Endothelial cell of umbilical vein (primary cell): Measurements from ENCODE around the gene ADARB1. TPM values are rescaled to one million over a fixed set of nuclear protein-coding genes. Genes with fewer than 3 reads are reported as not detected.

Source experiments
- BruUV-seq: library from RNA; stranded (reverse); fragments of 400-500 nt; replicated peaks from 2 replicates; lab custom pipeline; 2021; lab: Mats Ljungman, UMichigan
- CTCF ChIA-PET: fragments of 300-600, 350-600 bp; sonication (Branson Sonifier 250); formaldehyde crosslinking; loops from one replicate; lab custom pipeline; 2021; ENCODE audit warnings: antibody characterized with exemption, inconsistent platforms; lab: Charles Lee
- POLR2A ChIA-PET: fragments of 300-600, 350-600 bp; sonication (Branson Sonifier 250); formaldehyde crosslinking; loops from one replicate; lab custom pipeline; 2021; ENCODE audit warnings: antibody characterized with exemption, inconsistent platforms; lab: Charles Lee
- DNase-seq: peaks from one replicate; pipeline ENCODE4 v3.0.0-alpha.2; 2011; ENCODE audit warnings: low read depth, low spot score
- FAIRE-seq: peaks from 2 replicates; lab custom pipeline; 2011; peaks lifted over from hg19 to GRCh38; lab: Jason Lieb, UNC
- H2AFZ ChIP-seq: 2 replicates; pipeline ENCODE4 v1.6.0; 2012; ENCODE audit warnings: low read depth, low read length, control low read depth, inconsistent platforms
- H3K27ac ChIP-seq: 2 replicates; pipeline ENCODE4 v1.5.1; 2011; ENCODE audit warnings: low read depth, mild to moderate bottlenecking, control low read depth, low read length, moderate library complexity; ENCODE audit not compliant: insufficient read depth
- H3K27me3 ChIP-seq, 2 experiments: 2 replicates each; pipeline versions ENCODE4 v1.6.0 to v1.6.1; 2011; ENCODE audit warnings: low read length in 2 of 2, mixed read lengths in 1 of 2; ENCODE audit not compliant: control insufficient read depth in 2 of 2, insufficient read depth in 2 of 2
- H3K36me3 ChIP-seq, 2 experiments: 2 replicates in 1 of 2; 3 replicates in 1 of 2; pipeline ENCODE4 v1.5.1; 2011; ENCODE audit warnings: low read length in 2 of 2, mild to moderate bottlenecking in 1 of 2, moderate library complexity in 1 of 2; ENCODE audit not compliant: control insufficient read depth in 2 of 2, insufficient read depth in 2 of 2; ENCODE audit errors: extremely low read depth in 1 of 2
- H3K4me1 ChIP-seq: 3 replicates; pipeline ENCODE4 v1.5.1; 2011; ENCODE audit warnings: mild to moderate bottlenecking, low read length; ENCODE audit not compliant: control insufficient read depth, insufficient read depth; ENCODE audit errors: extremely low read depth
- H3K4me2 ChIP-seq: 2 replicates; pipeline ENCODE4 v1.6.1; 2011; ENCODE audit warnings: low read length, control low read depth, mixed read lengths; ENCODE audit not compliant: insufficient read depth
- H3K4me3 ChIP-seq, 3 experiments: fragments of 200-600 bp in 1 of 3; sonication (generic), shearing (Covaris generic) in 1 of 3; replicated peaks in 1 of 3; 2 replicates each; pipeline ENCODE4 v1.5.1; 2011 to 2016; ENCODE audit warnings: control low read depth in 3 of 3, low read length in 3 of 3, mild to moderate bottlenecking in 2 of 3, inconsistent platforms in 1 of 3, low read depth in 1 of 3, moderate library complexity in 1 of 3; ENCODE audit not compliant: insufficient read depth in 1 of 3
- H3K79me2 ChIP-seq: 2 replicates; pipeline ENCODE4 v1.6.0; 2012; ENCODE audit warnings: low read length, inconsistent platforms; ENCODE audit not compliant: control insufficient read depth, insufficient read depth
- H3K9ac ChIP-seq: replicated peaks from 2 replicates; pipeline ENCODE3; 2011; ENCODE audit warnings: low read length, control low read depth; ENCODE audit not compliant: insufficient read depth; ENCODE audit errors: extremely low read depth
- H3K9me1 ChIP-seq: replicated peaks from 3 replicates; pipeline ENCODE4 v1.6.0; 2011; ENCODE audit warnings: mild to moderate bottlenecking, low read length; ENCODE audit not compliant: control insufficient read depth, insufficient read depth; ENCODE audit errors: extremely low read depth
- H3K9me3 ChIP-seq: replicated peaks from 2 replicates; pipeline ENCODE4 v1.5.1; 2012; ENCODE audit warnings: low read length, inconsistent platforms; ENCODE audit not compliant: control insufficient read depth, insufficient read depth
- H4K20me1 ChIP-seq: replicated peaks from 2 replicates; pipeline ENCODE3; 2011; ENCODE audit warnings: mild to moderate bottlenecking, low read length; ENCODE audit not compliant: control insufficient read depth, insufficient read depth; ENCODE audit errors: extremely low read depth
- EZH2 ChIP-seq: IDR thresholded peaks from 2 replicates; pipeline ENCODE4 v1.6.1; 2012; ENCODE audit warnings: borderline replicate concordance, low read depth, mild to moderate bottlenecking, moderate library complexity, low read length, inconsistent platforms; ENCODE audit not compliant: severe bottlenecking
- FOS ChIP-seq: IDR thresholded peaks from 2 replicates; pipeline ENCODE4 v1.6.1; 2011; ENCODE audit warnings: mild to moderate bottlenecking, low read length, moderate library complexity, borderline replicate concordance; ENCODE audit not compliant: insufficient read depth
- GATA2 ChIP-seq: IDR thresholded peaks from 2 replicates; pipeline ENCODE4 v1.7.0; 2011; ENCODE audit warnings: low read depth, mild to moderate bottlenecking, moderate library complexity, mixed read lengths, low read length; ENCODE audit not compliant: insufficient read length, insufficient read depth
- JUN ChIP-seq: IDR thresholded peaks from 2 replicates; pipeline ENCODE4 v1.6.1; 2011; ENCODE audit warnings: borderline replicate concordance, low read depth; ENCODE audit not compliant: insufficient read length, insufficient read depth
- MAX ChIP-seq: IDR thresholded peaks from 2 replicates; pipeline ENCODE4 v1.6.1; 2011; ENCODE audit not compliant: insufficient read depth, insufficient read length
- MYC ChIP-seq: IDR thresholded peaks from one replicate; pipeline ENCODE4 v1.6.1; 2011; ENCODE audit warnings: mild to moderate bottlenecking, low read depth, low read length
- POLR2A ChIP-seq: IDR thresholded peaks from 2 replicates; pipeline ENCODE4 v1.6.1; 2012; ENCODE audit warnings: low read depth, mild to moderate bottlenecking, control low read depth, low read length
- POLR2AphosphoS5 ChIP-seq: IDR thresholded peaks from 2 replicates; pipeline ENCODE4 v1.6.1; 2012; ENCODE audit warnings: low read depth, mild to moderate bottlenecking, control low read depth, low read length, moderate library complexity; ENCODE audit not compliant: insufficient read depth
- dilution Hi-C: fragments of 300-500 bp; cut with MboI; formaldehyde crosslinking; loops from one replicate; pipeline ENCODE4 v1.15.0; 2019; ENCODE audit warnings: low sequenced_read_pairs; ENCODE audit not compliant: extremely low pct_ligation_motif_present
- intact Hi-C: fragments of 100-400 bp; cut with micrococcal nuclease; formaldehyde crosslinking; loops from one replicate; pipeline ENCODE4 v1.10.0; 2022
- polyA plus RNA-seq, 4 experiments: library from polyadenylated mRNA; depleted of rRNA in 3 of 4; stranded (reverse) in 3 of 4; unstranded in 1 of 4; fragments of >200 nt; gene quantifications; 2 replicates each; pipeline versions ENCODE4 v1.2.1 to v1.2.3, GENCODE V29; 2011 to 2012; ENCODE audit warnings: missing spikeins in 1 of 4
- total RNA-seq: library from RNA; stranded (reverse); gene quantifications from 2 replicates; pipeline ENCODE4 v1.2.3, GENCODE V29; 2021
- TF ChIP-seq, protein P1 (sequence below), 2 donors: IDR thresholded peaks; 1 replicate in 1 of 2; 2 replicates in 1 of 2; pipeline ENCODE4 v1.5.1; 2011; ENCODE audit warnings: low read length in 2 of 2, mild to moderate bottlenecking in 2 of 2, moderate library complexity in 2 of 2, control low read depth in 1 of 2, inconsistent platforms in 1 of 2, low read depth in 1 of 2; ENCODE audit not compliant: insufficient read depth in 1 of 2; ENCODE audit errors: extremely low read depth in 1 of 2

ADARB1 gene
- total and polyA plus RNA-seq, 2 donors (not counting 3 experiments of a cell fraction or from before 2014, with no cell fraction given), result 32.5 to 54.3 TPM

DNA sequence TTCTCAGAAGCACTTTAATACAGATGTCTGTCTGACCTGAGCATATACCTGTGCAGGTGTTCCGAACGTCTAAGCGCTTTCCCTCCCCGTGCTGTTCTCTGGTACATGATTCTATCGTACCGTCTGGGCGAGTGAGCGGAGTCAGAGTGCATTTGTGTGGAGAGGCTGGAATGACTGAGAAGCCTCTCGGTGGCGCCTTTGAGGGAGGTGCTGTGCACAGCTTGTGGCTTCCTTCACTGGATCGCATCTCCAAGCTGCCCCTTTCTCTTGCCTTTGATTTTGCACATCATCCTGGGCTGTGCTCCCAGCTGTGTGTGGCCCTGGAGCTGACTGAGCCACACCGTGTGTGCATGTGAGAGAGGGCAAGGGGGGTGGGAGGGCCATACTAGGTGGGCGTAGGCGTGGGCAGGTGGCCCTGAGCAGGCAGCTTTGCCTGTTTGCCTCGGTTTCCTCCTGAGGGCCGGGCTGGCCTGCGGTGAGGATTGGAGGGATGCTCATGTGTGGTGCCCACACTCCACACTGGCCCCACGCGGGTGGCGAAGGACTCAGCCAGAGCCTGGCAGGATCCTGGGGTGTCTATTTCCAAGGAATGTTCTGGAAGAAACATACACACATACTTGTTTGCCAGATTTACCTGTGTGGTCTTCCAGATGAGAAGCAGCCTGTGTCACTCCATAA lies 105.3 kb downstream of the ADARB1 start:
- Histone ChIP-seq H4K20me1 (no peaks in the 10 kb centered on the region), H3K9me3 (no peaks in the 10 kb centered on the region), H3K9me1 (no peaks in the 10 kb centered on the region), H3K27ac (no peak overlapping the region), H3K4me2 (no peak overlapping the region), H3K27me3 (no peaks in the 10 kb centered on the region), H3K36me3 (peaks cover 10 to 14% of the 10 kb centered on the region in 2 experiments), H2AFZ (no peak overlapping the region), H3K79me2 (no peaks in the 10 kb centered on the region), H3K4me3 (no peak overlapping the region), H3K9ac (no peak overlapping the region), H3K4me1 (peaks cover 17% of the 10 kb centered on the region)
- POLR2A ChIA-PET, result no interaction called here
- no peak for DNase-seq
- dilution Hi-C loops (no loop called here), intact Hi-C loops (no loop called here)
- FAIRE-seq, result no peak
- BruUV-seq, result no TSS peak
- CTCF ChIA-PET, result no interaction called here
- TF ChIP-seq, protein P1, sequence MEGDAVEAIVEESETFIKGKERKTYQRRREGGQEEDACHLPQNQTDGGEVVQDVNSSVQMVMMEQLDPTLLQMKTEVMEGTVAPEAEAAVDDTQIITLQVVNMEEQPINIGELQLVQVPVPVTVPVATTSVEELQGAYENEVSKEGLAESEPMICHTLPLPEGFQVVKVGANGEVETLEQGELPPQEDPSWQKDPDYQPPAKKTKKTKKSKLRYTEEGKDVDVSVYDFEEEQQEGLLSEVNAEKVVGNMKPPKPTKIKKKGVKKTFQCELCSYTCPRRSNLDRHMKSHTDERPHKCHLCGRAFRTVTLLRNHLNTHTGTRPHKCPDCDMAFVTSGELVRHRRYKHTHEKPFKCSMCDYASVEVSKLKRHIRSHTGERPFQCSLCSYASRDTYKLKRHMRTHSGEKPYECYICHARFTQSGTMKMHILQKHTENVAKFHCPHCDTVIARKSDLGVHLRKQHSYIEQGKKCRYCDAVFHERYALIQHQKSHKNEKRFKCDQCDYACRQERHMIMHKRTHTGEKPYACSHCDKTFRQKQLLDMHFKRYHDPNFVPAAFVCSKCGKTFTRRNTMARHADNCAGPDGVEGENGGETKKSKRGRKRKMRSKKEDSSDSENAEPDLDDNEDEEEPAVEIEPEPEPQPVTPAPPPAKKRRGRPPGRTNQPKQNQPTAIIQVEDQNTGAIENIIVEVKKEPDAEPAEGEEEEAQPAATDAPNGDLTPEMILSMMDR (IDR thresholded peaks at IDR 0.05; ENCODE audit: extremely low read depth in 1 of 2, insufficient read depth in 1 of 2, low read depth in 1 of 2, low read length in 2 of 2), result no peak
- TF ChIP-seq FOS (no peak), POLR2A (no peak), MYC (no peak), POLR2AphosphoS5 (no peak), MAX (no peak), GATA2 (no peak), JUN (no peak), EZH2 (no peak)
